Hematopoietic multipotent progenitor cell treated with erythropoietin and hydrocortisone succinate and interleukin-3 and kit ligand, for 15 days (in vitro differentiated cells): ENCODE measurements around the gene NDUFAF7.
"Not testable (repeated sequence)": the region's sequence is repeated elsewhere in the genome, so short reads cannot be mapped to it uniquely, and the experiment has no call there.

ENCODE experiments used
- DNase-seq: peaks from one replicate; pipeline ENCODE4 v3.0.0-alpha.2; 2015; ENCODE audit warnings: low spot score

Gene NDUFAF7

GRCh38 chr2:37283207-37283606 is 51.7 kb downstream of the NDUFAF7 start:
- no peak for DNase-seq

GRCh38 chr2:37284381-37284780 is 52.9 kb downstream of the NDUFAF7 start:
- DNase-seq = no peak

GRCh38 chr2:37287966-37288365 is 56.5 kb downstream of the NDUFAF7 start:
- no peak for DNase-seq

GRCh38 chr2:37291680-37292079 is 60.2 kb downstream of the NDUFAF7 start:
- no peak for DNase-seq

- DNase-seq = not testable (repeated sequence)
These were observed 63.4 kb downstream of the NDUFAF7 start for GRCh38 chr2:37294858-37295257.

- DNase-seq = no peak
These were observed 64.1 kb downstream of the NDUFAF7 start for GRCh38 chr2:37295469-37296073.

GRCh38 chr2:37297632-37298031 is 66.2 kb downstream of the NDUFAF7 start:
- no peak for DNase-seq
